GM18951 (cell line): Measurements from ENCODE around the gene RERE.

Experiments
- POLR2A ChIP-seq: IDR thresholded peaks from 4 replicates; pipeline ENCODE4 v1.6.1; 2011; ENCODE audit warnings: mild to moderate bottlenecking; ENCODE audit not compliant: insufficient read length, insufficient read depth; ENCODE audit errors: extremely low read depth
- in situ Hi-C: fragments of 300-500 bp; cut with MboI; formaldehyde crosslinking; loops from one replicate; pipeline ENCODE4 v1.12.0; 2022; ENCODE audit warnings: low sequenced_read_pairs, mixed read lengths, inconsistent platforms; ENCODE audit not compliant: unreplicated experiment

Gene RERE

GRCh38 chr1:8323706-8324105 is 493.7 kb downstream of the RERE start:
- in situ Hi-C loops = no loop called here
- TF ChIP-seq POLR2A = no peak

GRCh38 chr1:8321612-8322011 is 495.8 kb downstream of the RERE start:
- in situ Hi-C loops = no loop called here
- TF ChIP-seq POLR2A = no peak

DNA sequence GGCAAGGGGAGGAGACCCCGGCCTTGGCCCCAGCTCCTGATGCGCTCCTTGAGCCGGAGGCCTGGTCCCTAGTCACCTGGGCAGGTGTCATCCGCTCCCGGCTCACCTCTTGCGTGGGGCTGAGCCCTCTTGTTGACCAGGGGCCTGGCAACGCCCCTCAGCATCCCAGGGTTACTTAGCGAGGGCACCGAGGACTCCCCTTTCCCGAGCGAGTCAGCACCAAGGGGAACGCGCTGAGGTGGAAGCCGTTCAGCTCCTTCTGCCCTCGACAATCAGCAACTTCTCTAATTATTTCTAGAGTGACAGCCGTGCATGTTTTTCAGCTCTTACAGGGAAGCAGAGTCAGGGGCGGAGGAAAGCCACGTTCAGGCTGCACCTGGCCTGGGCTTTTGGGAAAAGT is 499.0 kb downstream of the RERE start:
- in situ Hi-C loops = loop anchor here (10.0 kb wide), 1 partner anchor 304 kb away; no protein-coding TSS in a partner anchor
- TF ChIP-seq POLR2A = no peak

DNA sequence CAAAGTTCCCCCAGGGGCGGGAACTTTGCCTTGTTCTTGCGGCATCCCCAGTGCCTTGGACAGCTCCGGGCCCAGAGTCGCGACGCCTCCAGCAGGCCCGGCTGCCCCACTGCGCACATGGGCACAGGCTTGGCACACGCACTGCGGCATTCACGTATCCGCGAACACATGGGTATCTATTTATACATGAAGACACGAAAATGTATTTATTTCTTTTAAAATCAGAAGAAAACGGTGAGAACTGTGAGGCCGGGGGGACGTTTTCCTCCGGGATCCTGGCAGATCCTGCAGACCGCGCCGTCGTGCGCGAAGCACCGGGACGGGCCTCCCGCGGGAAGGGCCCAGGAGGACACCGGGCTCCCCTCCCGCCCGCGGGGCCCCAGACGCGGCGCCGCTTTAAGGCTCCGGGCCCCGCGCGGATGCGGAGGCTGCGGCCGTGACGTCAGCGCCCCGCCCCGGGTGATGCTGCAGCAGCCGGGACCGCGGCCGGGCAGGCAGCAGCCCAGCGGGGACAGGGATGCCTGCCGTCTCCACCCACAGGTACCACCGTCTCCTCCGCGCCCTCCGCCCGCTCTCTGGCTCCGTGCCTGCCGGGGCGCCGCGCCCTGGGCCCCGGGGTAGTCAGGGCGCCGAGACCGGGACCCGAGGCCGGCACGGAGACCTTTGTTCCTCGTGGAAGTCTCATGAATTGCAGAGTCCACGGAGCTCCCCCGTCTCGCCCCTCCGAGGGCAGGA is 499.6 kb downstream of the RERE start, which contains the start of gene SLC45A1:
Gene SLC45A1, plus strand, starts transcription at position 468 of the 735 bp plus-strand sequence. CDS start 6,216 bp downstream, outside the sequence.
- no peak for TF ChIP-seq POLR2A
- in situ Hi-C loops = loop anchor here (10.0 kb wide), 1 partner anchor 303 kb away; no protein-coding TSS in a partner anchor

DNA sequence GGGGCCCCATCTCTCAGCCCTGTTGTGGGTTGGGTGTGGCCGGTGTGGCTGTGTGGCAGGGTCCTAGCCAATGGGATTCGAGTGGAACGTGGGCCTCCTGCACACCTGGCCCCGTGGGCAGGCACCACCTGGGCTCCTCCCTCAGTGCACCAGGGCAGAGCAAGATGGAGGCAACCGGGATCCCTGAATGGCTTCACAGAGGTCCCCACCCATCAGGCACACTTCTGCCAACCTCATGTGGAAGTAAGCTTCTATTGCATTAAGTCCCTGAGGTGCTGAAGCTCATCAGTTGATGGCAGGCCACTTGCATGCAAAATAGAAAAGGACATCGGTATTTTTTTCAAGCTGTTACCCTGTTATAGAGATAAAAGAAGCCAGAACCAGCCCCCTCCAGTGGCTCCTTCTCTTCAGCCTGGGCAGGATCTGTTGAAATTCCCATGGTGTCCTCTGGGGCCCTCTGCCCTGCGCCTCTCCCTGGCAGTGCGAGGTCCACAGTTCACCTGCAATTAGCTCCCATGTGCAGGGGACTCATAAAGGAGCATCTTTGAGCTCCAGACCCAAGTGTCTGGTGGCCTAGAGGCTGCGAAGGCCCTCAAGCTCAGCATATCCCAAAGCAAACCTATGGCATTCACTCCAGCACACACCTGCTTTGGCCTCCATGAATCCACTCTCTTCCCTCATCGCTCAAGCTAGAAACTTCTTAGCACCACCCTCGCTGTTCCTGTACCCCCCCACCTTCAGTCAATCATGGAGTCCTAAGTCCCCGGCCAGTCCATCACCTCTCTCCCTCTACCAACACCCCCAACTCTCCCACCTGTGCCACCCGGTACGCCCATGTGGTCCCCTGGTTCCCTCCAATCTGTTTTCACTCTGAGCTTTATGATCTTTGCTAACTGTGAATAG is 501.6 kb downstream of the RERE start:
- in situ Hi-C loops = loop anchor here (10.0 kb wide), 1 partner anchor 301 kb away; no protein-coding TSS in a partner anchor
- TF ChIP-seq POLR2A = no peak

DNA sequence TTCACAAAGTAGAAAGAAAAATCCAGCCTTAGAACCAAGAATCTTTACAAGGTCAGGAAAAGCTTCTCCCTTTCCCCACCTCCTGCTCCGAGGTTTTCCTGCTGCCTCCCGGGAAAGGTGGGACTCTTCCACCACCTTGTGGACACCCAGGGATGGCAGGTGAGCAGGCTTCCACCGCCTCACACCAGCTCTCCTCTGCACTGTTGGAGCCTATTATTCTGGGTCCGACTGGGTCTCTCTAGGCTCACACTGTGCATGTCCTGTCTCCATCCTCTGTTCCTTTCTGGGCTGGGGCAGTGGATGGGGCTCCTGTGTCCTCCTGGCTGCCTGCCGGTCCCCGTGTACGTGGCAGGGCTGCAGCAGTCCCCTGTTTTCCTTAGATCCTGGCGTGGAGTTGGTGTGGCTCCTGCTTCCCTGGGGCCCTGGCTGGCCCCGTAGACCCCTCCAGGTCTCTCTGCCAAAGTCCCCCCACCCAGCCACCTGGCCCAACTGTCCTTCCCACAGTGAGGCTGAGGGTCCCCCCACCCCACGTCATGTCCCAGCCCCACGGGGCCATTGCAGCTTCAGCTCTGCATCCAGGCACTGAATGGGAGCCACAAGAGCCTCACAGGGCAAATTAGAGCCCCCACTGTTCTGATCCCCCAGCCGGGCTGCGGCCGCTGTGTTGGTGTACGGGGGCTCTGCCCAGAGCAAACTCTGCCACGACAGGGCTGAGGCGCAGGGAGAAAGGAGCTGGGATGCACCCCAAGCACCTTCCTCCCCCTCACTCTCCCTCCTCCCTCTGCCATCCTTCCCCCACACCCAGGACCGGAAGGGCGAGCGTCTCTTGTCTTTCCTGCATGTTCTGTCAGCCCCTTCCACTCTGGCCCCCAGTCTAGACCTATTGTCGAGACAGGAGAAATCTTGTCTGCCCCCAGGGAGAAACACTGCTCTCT is 502.8 kb downstream of the RERE start:
- TF ChIP-seq POLR2A = no peak
- in situ Hi-C loops = loop anchor here (10.0 kb wide), 1 partner anchor 300 kb away; no protein-coding TSS in a partner anchor

DNA sequence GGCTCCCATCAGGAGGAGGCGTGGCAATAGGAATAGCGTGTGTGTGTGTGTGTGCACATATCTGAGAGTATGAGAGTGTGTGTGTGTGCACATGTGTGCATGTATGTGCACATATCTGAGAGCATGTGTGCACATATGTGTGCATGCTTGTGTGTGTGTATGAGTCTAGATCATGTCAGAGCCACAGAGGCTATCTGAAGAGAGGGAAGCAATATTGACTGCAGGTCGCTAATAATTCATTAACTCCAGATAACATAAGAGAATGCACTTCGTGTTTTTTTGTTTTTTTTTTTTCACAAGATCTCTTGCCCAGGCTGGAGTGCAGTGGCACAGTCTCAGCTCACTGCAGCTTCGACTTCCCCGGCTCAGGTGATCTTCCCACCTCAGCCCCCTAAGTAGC is 504.2 kb downstream of the RERE start:
- in situ Hi-C loops = loop anchor here (10.0 kb wide), 1 partner anchor 298 kb away; no protein-coding TSS in a partner anchor
- no peak for TF ChIP-seq POLR2A

GRCh38 chr1:8312235-8313218 is 504.9 kb downstream of the RERE start:
- no peak for TF ChIP-seq POLR2A
- in situ Hi-C loops = loop anchor here (10.0 kb wide), 1 partner anchor 298 kb away; no protein-coding TSS in a partner anchor

DNA sequence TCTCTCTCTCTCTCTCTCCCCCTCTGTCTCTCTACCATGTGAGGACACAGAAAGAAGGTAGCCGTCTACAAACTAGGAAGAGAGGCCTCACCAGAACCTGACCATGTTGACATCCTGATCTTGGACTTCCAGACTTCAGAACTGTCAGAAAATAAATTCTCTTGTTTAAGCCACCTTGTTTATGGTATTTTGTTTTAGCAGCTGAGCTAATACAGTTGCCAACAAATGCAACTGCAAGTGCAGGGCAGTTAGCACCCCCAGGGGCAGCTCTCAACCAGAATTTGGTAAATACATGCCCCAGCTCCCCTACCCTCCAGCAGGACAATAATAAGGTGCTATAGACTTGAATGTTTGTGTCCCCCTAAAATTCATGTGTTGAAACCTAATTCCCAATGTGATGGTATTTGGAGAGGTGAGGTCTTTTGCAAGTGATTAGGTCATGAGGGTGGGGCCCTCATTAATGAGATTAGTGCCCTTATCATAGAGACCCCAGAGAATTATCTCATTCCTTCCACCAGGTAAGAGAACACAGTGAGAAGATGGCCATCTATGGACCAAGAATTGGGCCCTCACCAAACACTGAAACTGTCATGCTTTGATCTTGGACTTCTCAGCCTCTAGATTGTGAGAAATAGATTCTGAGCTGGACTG is 506.2 kb downstream of the RERE start:
- TF ChIP-seq POLR2A = no peak
- in situ Hi-C loops = loop anchor here (10.0 kb wide), 1 partner anchor 296 kb away; no protein-coding TSS in a partner anchor

GRCh38 chr1:8307628-8308027 is 509.8 kb downstream of the RERE start:
- in situ Hi-C loops = no loop called here

DNA sequence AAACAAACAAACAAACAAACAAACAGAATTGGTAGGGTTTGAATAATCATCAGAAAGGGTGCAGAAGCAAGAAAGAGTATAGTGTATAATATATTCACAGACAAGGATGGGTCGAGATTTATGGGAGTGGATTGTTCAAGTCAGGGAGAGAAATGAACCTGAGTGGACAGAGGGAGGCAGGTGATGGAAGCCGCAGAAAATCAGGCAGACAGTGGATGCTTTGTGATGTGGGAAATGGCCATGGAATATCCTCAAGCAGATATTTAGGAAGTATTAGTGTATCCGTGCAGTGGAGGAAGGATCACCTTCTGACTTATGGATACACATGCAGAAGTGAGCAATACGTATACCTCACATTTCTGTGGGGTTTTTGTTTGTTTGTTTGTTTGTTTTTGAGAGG is 513.6 kb downstream of the RERE start:
- in situ Hi-C loops = no loop called here
- no peak for TF ChIP-seq POLR2A

More at GRCh38 chr1:8307628-8308027, 509.8 kb downstream of the RERE start:
- TF ChIP-seq POLR2A = no peak
